ENCODE measurements around the gene PHTF2.

PHTF2 gene

DNA sequence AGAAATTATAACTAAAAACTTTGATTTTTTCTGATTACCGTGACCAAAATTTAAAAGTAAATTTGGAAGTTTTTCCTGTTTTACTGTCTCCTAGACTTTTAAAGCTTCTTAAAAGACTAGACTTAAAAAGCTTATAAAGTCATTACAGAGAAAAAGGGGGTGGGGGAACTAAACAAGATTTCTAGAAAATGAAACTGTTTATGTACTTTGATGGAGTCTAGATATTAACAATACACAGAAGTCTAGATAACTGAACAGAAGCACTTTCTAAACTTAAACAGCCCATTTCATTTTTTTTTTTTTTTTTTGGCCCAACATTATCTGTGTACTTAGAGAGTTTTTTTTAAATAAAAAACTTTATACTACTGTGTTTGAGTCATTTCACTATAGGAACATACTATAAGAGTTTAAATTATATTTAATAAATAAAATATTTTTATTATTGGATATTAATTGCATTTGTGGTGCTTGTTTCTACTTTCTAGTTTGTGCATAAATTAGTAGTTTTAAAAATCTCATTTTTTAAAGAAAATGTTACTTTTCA is 98.5 kb downstream of the PHTF2 start:
- no peak overlapping the region for H3K27ac ChIP-seq (ENCODE audit: low read depth, low read length, poor library complexity, severe bottlenecking)
- H3K4me2 ChIP-seq (ENCODE audit: low read length), result no peak overlapping the region
- no peak for TF ChIP-seq EZH2 (IDR thresholded peaks at IDR 0.05; ENCODE audit: borderline replicate concordance, low read length)
- TF ChIP-seq, protein P1, sequence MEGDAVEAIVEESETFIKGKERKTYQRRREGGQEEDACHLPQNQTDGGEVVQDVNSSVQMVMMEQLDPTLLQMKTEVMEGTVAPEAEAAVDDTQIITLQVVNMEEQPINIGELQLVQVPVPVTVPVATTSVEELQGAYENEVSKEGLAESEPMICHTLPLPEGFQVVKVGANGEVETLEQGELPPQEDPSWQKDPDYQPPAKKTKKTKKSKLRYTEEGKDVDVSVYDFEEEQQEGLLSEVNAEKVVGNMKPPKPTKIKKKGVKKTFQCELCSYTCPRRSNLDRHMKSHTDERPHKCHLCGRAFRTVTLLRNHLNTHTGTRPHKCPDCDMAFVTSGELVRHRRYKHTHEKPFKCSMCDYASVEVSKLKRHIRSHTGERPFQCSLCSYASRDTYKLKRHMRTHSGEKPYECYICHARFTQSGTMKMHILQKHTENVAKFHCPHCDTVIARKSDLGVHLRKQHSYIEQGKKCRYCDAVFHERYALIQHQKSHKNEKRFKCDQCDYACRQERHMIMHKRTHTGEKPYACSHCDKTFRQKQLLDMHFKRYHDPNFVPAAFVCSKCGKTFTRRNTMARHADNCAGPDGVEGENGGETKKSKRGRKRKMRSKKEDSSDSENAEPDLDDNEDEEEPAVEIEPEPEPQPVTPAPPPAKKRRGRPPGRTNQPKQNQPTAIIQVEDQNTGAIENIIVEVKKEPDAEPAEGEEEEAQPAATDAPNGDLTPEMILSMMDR (IDR thresholded peaks at IDR 0.05; ENCODE audit: low read length), result no peak
- peaks cover 24% of the 10 kb centered on the region for H3K4me1 ChIP-seq (ENCODE audit: insufficient read depth, low read length, severe bottlenecking)
- H3K9me3 ChIP-seq (ENCODE audit: low read length), result no peaks in the 10 kb centered on the region
- no peaks in the 10 kb centered on the region for H3F3A ChIP-seq (ENCODE audit: insufficient read depth, low read length)
- H3K4me3 ChIP-seq (ENCODE audit: low read depth, low read length, poor library complexity, severe bottlenecking), result no peak overlapping the region
- H3K27me3 ChIP-seq (ENCODE audit: insufficient read depth, low read length), result no peaks in the 10 kb centered on the region
- no peak overlapping the region for H2AFZ ChIP-seq (ENCODE audit: low read length)
- H4K20me1 ChIP-seq (ENCODE audit: insufficient read depth, low read length), result no peaks in the 10 kb centered on the region
- peaks cover 4% of the 10 kb centered on the region; the same call in 1 of the 2 replicates for H3K79me2 ChIP-seq (ENCODE audit: insufficient read depth, low read length)
- H3K9me2 ChIP-seq (ENCODE audit: low read depth, low read length), result no peaks in the 10 kb centered on the region
- peaks cover 10% of the 10 kb centered on the region; the same call in 1 of the 2 replicates for H3K36me3 ChIP-seq (ENCODE audit: insufficient read depth, low read length)
- H3K9ac ChIP-seq (ENCODE audit: low read length), result no peak overlapping the region

DNA sequence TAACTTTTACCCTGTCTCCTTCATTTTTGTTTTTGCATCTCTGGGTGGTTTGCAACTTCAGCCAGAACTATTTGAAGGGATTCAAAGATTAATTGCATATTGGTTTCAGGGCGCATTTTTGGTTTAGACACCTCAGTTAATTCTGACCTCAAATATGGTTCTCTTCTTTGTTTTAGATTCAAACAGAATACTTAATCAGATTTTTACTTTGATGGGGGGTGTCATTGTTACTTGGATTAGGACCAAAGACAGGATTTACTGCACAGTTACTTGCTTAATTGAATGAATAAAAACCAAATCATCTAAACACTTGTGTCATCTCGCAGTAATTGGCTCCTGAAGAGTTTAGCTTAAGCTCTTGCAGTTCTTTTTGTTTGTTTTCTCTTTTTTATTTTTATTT is 100.9 kb downstream of the PHTF2 start:
- no peaks in the 10 kb centered on the region for H3K27me3 ChIP-seq (ENCODE audit: insufficient read depth, low read length)
- no peaks in the 10 kb centered on the region for H3K9me2 ChIP-seq (ENCODE audit: low read depth, low read length)
- H2AFZ ChIP-seq (ENCODE audit: low read length), result no peak overlapping the region
- H3K27ac ChIP-seq (ENCODE audit: low read depth, low read length, poor library complexity, severe bottlenecking), result no peak overlapping the region
- no peaks in the 10 kb centered on the region for H3K9me3 ChIP-seq (ENCODE audit: low read length)
- H3K4me2 ChIP-seq (ENCODE audit: low read length), result no peak overlapping the region
- TF ChIP-seq, protein P1 (IDR thresholded peaks at IDR 0.05; ENCODE audit: low read length), result no peak
- no peak for TF ChIP-seq EZH2 (IDR thresholded peaks at IDR 0.05; ENCODE audit: borderline replicate concordance, low read length)
- H3K4me3 ChIP-seq (ENCODE audit: low read depth, low read length, poor library complexity, severe bottlenecking), result no peak overlapping the region
- peaks cover 9% of the 10 kb centered on the region for H3K4me1 ChIP-seq (ENCODE audit: insufficient read depth, low read length, severe bottlenecking)
- no peak overlapping the region for H3K9ac ChIP-seq (ENCODE audit: low read length)
- no peaks in the 10 kb centered on the region for H4K20me1 ChIP-seq (ENCODE audit: insufficient read depth, low read length)
- H3K36me3 ChIP-seq (ENCODE audit: insufficient read depth, low read length), result peaks cover 15% of the 10 kb centered on the region; the same call in 1 of the 2 replicates
- peaks cover 7% of the 10 kb centered on the region for H3F3A ChIP-seq (ENCODE audit: insufficient read depth, low read length)
- H3K79me2 ChIP-seq (ENCODE audit: insufficient read depth, low read length), result no peaks in the 10 kb centered on the region

DNA sequence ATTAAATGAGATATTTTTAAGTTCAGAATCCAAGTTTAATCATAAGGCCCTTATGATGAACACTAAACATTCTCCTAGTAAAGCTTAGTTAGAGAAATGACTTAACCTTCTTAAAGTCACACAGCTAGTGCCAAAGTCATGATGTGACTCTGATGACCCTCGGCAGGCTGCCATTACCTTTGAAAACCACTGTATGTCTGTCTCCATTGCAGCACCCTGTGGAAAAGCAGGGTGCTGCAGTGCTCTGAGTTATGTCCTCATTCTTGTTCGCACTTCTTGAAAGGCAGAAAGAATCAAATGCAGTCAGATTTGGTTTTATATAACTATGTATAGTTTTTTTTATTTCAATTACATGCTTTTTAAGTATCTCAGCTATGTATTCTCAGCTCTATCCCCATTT is 105.0 kb downstream of the PHTF2 start:
- Histone ChIP-seq H3K9ac (ENCODE audit: low read length) (no peak overlapping the region), H3K27me3 (ENCODE audit: insufficient read depth, low read length) (no peaks in the 10 kb centered on the region), H3K9me2 (ENCODE audit: low read depth, low read length) (no peaks in the 10 kb centered on the region), H3F3A (ENCODE audit: insufficient read depth, low read length) (peaks cover 19% of the 10 kb centered on the region), H3K4me1 (ENCODE audit: insufficient read depth, low read length, severe bottlenecking) (peaks cover 34% of the 10 kb centered on the region), H3K27ac (ENCODE audit: low read depth, low read length, poor library complexity, severe bottlenecking) (peak overlapping the region; percentile 87), H3K4me2 (ENCODE audit: low read length) (no peak overlapping the region), H2AFZ (ENCODE audit: low read length) (no peak overlapping the region), H3K36me3 (ENCODE audit: insufficient read depth, low read length) (peaks cover 15% of the 10 kb centered on the region; the same call in 1 of the 2 replicates), H3K4me3 (ENCODE audit: low read depth, low read length, poor library complexity, severe bottlenecking) (no peak overlapping the region), H3K79me2 (ENCODE audit: insufficient read depth, low read length) (no peaks in the 10 kb centered on the region), H3K9me3 (ENCODE audit: low read length) (no peaks in the 10 kb centered on the region), H4K20me1 (ENCODE audit: insufficient read depth, low read length) (no peaks in the 10 kb centered on the region)
- TF ChIP-seq, protein P1 (IDR thresholded peaks at IDR 0.05; ENCODE audit: low read length), result peak; percentile 79
- TF ChIP-seq EZH2 (IDR thresholded peaks at IDR 0.05; ENCODE audit: borderline replicate concordance, low read length), result no peak
